GM12878 (cell line): Measurements from ENCODE around the gene KRTAP10-10. TPM values are rescaled to one million over a fixed set of nuclear protein-coding genes. Genes with fewer than 3 reads are reported as not detected.

Experiments used
- ATAC-seq: fragments of 200-7000 bp; cut with Tn5 transposase; 3 replicates; pipeline ENCODE4 v1.9.1; 2020; ENCODE audit warnings: mild to moderate bottlenecking, moderate library complexity
- BruUV-seq: library from RNA; stranded (reverse); fragments of 400-500 nt; replicated peaks from 2 replicates; lab custom pipeline; 2021; lab: Mats Ljungman, UMichigan
- CTCF ChIA-PET: fragments of 300-600 bp; sonication (Branson Sonifier 250); formaldehyde crosslinking; extraction: SDS; loops from one replicate; lab custom pipeline; 2021; ENCODE audit warnings: inconsistent platforms; lab: Yijun Ruan, JAX
- POLR2A ChIA-PET: fragments of 350-600 bp; formaldehyde crosslinking; extraction: SDS; loops from one replicate; lab custom pipeline; 2021; ENCODE audit warnings: inconsistent platforms; lab: Charles Lee
- RAD21 ChIA-PET: fragments of 300-600 bp; sonication (Branson Sonifier 250); formaldehyde crosslinking; loops from one replicate; lab custom pipeline; 2023; ENCODE audit warnings: antibody characterized with exemption; ENCODE audit not compliant: unreplicated experiment; lab: Charles Lee
- SMC1A ChIA-PET: fragments of 300-600 bp; sonication (Branson Sonifier 250); formaldehyde crosslinking; loops from one replicate; lab custom pipeline; 2023; ENCODE audit not compliant: unreplicated experiment, uncharacterized antibody; lab: Charles Lee
- DNase-seq: peaks from one replicate; pipeline ENCODE4 v3.0.0-alpha.2; 2011; ENCODE audit warnings: low read depth, low spot score
- FAIRE-seq: peaks from 3 replicates; lab custom pipeline; 2011; peaks lifted over from hg19 to GRCh38; lab: Jason Lieb, UNC
- H2AFZ ChIP-seq: 2 replicates; pipeline ENCODE4 v1.6.0; 2011; ENCODE audit warnings: low read depth, low read length, control low read depth; ENCODE audit not compliant: control insufficient read depth
- H3K27ac ChIP-seq: 2 replicates; pipeline ENCODE4 v1.5.1; 2011; ENCODE audit warnings: control low read depth; ENCODE audit not compliant: control insufficient read depth, insufficient read depth
- H3K27me3 ChIP-seq, 2 experiments: replicated peaks in 1 of 2; 2 replicates each; pipeline versions ENCODE4 v1.6.0 to v1.6.1; 2011; ENCODE audit warnings: low read length in 1 of 2; ENCODE audit not compliant: control insufficient read depth in 2 of 2, insufficient read depth in 2 of 2
- H3K36me3 ChIP-seq, 2 experiments: 2 replicates each; pipeline ENCODE4 v1.5.1; 2011; ENCODE audit warnings: low read length in 1 of 2; ENCODE audit not compliant: control insufficient read depth in 2 of 2, insufficient read depth in 2 of 2
- H3K4me1 ChIP-seq: 2 replicates; pipeline ENCODE4 v1.6.1; 2011; ENCODE audit warnings: mild to moderate bottlenecking, low read length, moderate library complexity, mixed read lengths; ENCODE audit not compliant: control insufficient read depth, insufficient read depth
- H3K4me2 ChIP-seq: 2 replicates; pipeline ENCODE4 v1.6.0; 2011; ENCODE audit warnings: control low read depth; ENCODE audit not compliant: control insufficient read depth, insufficient read depth
- H3K4me3 ChIP-seq: fragments of 200-600 bp; sonication (generic); 2 replicates; pipeline ENCODE4 v1.5.1; 2016
- H3K79me2 ChIP-seq: 2 replicates; pipeline ENCODE4 v1.6.0; 2011; ENCODE audit warnings: low read length; ENCODE audit not compliant: control insufficient read depth, insufficient read depth
- H3K9ac ChIP-seq: 2 replicates; pipeline ENCODE4 v1.8.0; 2011; ENCODE audit warnings: low read length, control low read depth, mixed read lengths; ENCODE audit not compliant: control insufficient read depth, insufficient read depth
- H3K9me3 ChIP-seq: replicated peaks from 3 replicates; pipeline ENCODE4 v1.5.1; 2011; ENCODE audit warnings: mild to moderate bottlenecking, low read length; ENCODE audit not compliant: control insufficient read depth, insufficient read depth
- H4K20me1 ChIP-seq: 2 replicates; pipeline ENCODE4 v1.6.0; 2011; ENCODE audit not compliant: control insufficient read depth, insufficient read depth
- ATF2 ChIP-seq: IDR thresholded peaks from 2 replicates; pipeline ENCODE4 v1.6.1; 2012; ENCODE audit warnings: low read length, inconsistent platforms
- FOXM1 ChIP-seq: IDR thresholded peaks from 2 replicates; pipeline ENCODE4 v1.6.1; 2012; ENCODE audit warnings: low read depth, mild to moderate bottlenecking, inconsistent platforms, low read length, moderate library complexity
- KDM1A ChIP-seq: fragments of 200-600 bp; sonication (generic); IDR thresholded peaks from 2 replicates; pipeline ENCODE4 v1.6.1; 2016; ENCODE audit warnings: borderline replicate concordance
- NBN ChIP-seq: fragments of 450-650 bp; IDR thresholded peaks from 2 replicates; pipeline ENCODE4 v1.6.1; 2016
- NFYA ChIP-seq: IDR thresholded peaks from 2 replicates; pipeline ENCODE4 v1.6.1; 2011; ENCODE audit warnings: low read depth, mild to moderate bottlenecking, low read length, improper control_type of control experiment, borderline replicate concordance
- NKRF ChIP-seq: fragments of 450-650 bp; conservative IDR thresholded peaks from 2 replicates; pipeline ENCODE4 v1.6.1; 2017; ENCODE audit warnings: mild to moderate bottlenecking, moderate library complexity
- RELA ChIP-seq: fragments of 450-650 bp; IDR thresholded peaks from 2 replicates; pipeline ENCODE4 v1.8.0; 2014; ENCODE audit warnings: borderline replicate concordance; ENCODE audit not compliant: partially characterized antibody
- TCF3 ChIP-seq: IDR thresholded peaks from 2 replicates; pipeline ENCODE4 v1.6.1; 2012; ENCODE audit warnings: low read depth, mild to moderate bottlenecking, low read length, borderline replicate concordance; ENCODE audit not compliant: insufficient read depth
- WGBS: methylation state at CpG from one replicate; pipeline ENCODE4 v1.1.6; 2016; ENCODE audit warnings: low lambda C conversion rate; ENCODE audit not compliant: insufficient replicate concordance, insufficient coverage; ENCODE audit errors: missing lambda C conversion rate; 5-methylcytosine and 5-hydroxymethylcytosine counted together
- in situ Hi-C: fragments of 300-500 bp; cut with MboI; formaldehyde crosslinking; loops from 9 replicates; pipeline ENCODE4 v1.14.3; 2018; ENCODE audit warnings: mixed read lengths
- intact Hi-C: fragments of 100-400 bp; cut with micrococcal nuclease; formaldehyde crosslinking; loops from one replicate; pipeline ENCODE4 v1.14.2; 2022; ENCODE audit not compliant: unreplicated experiment
- polyA plus RNA-seq, 11 experiments: library from polyadenylated mRNA; depleted of rRNA in 4 of 11; unstranded in 6 of 11; stranded (reverse) in 5 of 11; fragments of >200 nt; fragmentation: Nextera tagmentation in 4 of 11; fragmentation: Illumina TruSeq in 1 of 11; extraction: Ambion mirVana in 4 of 11; extraction: Trizol in 1 of 11; gene quantifications; 1 replicate in 1 of 11; 2 replicates in 10 of 11; pipeline versions ENCODE4 v1.2.1 to v1.2.3, GENCODE V29; 2011 to 2016; ENCODE audit warnings: inconsistent platforms in 2 of 11, missing spikeins in 2 of 11, low read depth in 1 of 11
- total RNA-seq, 4 experiments: library from RNA; depleted of rRNA in 3 of 4; stranded (reverse); fragments of >200 nt in 3 of 4; fragmentation: Illumina TruSeq in 1 of 4; extraction: Trizol in 1 of 4; gene quantifications; 2 replicates each; pipeline versions ENCODE4 v1.2.1 to v1.2.3, GENCODE V29; 2013 to 2021

The KRTAP10-10 gene
- total and polyA plus RNA-seq, 10 of the 15 experiments (the other 5 are each of a cell fraction or from before 2014, with no cell fraction given) = not detected

DNA sequence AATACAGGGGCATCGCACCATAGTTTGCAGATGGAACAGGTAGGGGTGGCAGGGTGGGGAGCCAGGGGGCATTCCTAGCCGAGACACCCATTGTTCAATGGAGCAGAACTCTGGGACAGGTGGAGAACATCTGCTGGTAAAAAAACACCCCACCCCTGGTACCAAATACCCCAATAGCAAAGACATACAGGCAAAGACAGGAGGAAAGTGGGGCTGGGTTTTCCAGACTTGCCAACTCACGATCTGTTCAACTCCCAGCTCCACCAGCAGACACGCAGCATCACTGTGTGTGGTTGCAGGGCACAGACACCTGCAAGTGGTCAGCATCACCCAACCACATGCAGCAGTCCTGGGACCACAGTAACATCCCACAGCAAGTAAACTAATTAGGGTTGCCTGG is 25.6 kb upstream of the KRTAP10-10 start:
- no peaks in the 10 kb centered on the region for H3K4me1 ChIP-seq
- no peak overlapping the region for H2AFZ ChIP-seq
- no peak for FAIRE-seq
- intact Hi-C loops = no loop called here
- no peak overlapping the region for H3K4me3 ChIP-seq
- H3K27ac ChIP-seq = no peak overlapping the region
- no peak for DNase-seq
- no peaks in the 10 kb centered on the region for H4K20me1 ChIP-seq
- no peak overlapping the region for H3K9ac ChIP-seq
- no peak for TF ChIP-seq ATF2
- no peak for TF ChIP-seq NKRF
- no peak for TF ChIP-seq NFYA
- ChIA-PET CTCF (no interaction called here), SMC1A (no interaction called here), POLR2A (no interaction called here), RAD21 (no interaction called here)
- 3% methylated on average over 4 of the region's 4 CpGs for WGBS
- no peaks in the 10 kb centered on the region for H3K79me2 ChIP-seq
- in situ Hi-C loops = no loop called here
- H3K36me3 ChIP-seq = no peaks in the 10 kb centered on the region
- H3K4me2 ChIP-seq = no peak overlapping the region
- no peaks in the 10 kb centered on the region for H3K27me3 ChIP-seq
- peaks cover 2% of the 10 kb centered on the region; the same call in 1 of the 3 replicates for H3K9me3 ChIP-seq
- no peak for ATAC-seq
- BruUV-seq = no TSS peak

DNA sequence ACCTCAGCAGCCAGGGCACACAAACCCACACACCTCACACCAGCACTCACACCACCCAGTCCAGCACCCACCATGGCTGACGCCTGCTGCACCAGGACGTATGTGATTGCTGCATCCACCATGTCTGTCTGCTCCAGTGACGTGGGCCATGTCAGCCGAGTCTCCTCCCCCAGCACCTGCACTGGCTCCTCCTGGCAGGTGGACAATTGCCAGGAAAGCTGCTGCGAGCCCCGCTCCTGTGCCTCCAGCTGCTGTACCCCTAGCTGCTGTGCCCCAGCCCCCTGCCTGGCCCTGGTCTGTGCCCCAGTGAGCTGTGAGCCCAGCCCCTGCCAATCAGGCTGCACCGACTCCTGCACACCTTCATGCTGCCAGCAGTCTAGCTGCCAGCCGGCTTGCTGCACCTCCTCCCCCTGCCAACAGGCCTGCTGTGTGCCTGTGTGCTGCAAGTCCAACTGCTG is 25.1 kb upstream of the KRTAP10-10 start, which contains the start of gene KRTAP10-8:
KRTAP10-8 (plus strand) TSS at position 51 of the 458 bp plus-strand sequence; CDS start at position 73, 22 bp downstream.
- POLR2A ChIA-PET = no interaction called here
- Histone ChIP-seq H3K36me3 (no peaks in the 10 kb centered on the region), H4K20me1 (no peaks in the 10 kb centered on the region), H3K27me3 (no peaks in the 10 kb centered on the region), H3K4me2 (no peak within 1 kb of the TSS), H2AFZ (no peak within 1 kb of the TSS), H3K9me3 (peaks cover 2% of the 10 kb centered on the region; the same call in 1 of the 3 replicates), H3K9ac (no peak within 1 kb of the TSS), H3K4me3 (no peak within 1 kb of the TSS)
- in situ Hi-C loops = no loop called here
- WGBS = 45% methylated on average over 8 of the region's 8 CpGs
- RAD21 ChIA-PET = no interaction called here
- BruUV-seq = no TSS peak
- no peak for ATAC-seq
- DNase-seq = no peak
- CTCF ChIA-PET = no interaction called here
- no peak for TF ChIP-seq KDM1A
- TF ChIP-seq RELA = no peak
- TF ChIP-seq FOXM1 = no peak
- TF ChIP-seq NBN = no peak
- no peak for TF ChIP-seq TCF3
- TF ChIP-seq, all 136 proteins: peak for 0
- FAIRE-seq = no peak
- H3K79me2 ChIP-seq = no peaks in the 10 kb centered on the region
- intact Hi-C loops = no loop called here
- H3K27ac ChIP-seq = no peak within 1 kb of the TSS
- H3K4me1 ChIP-seq = no peaks in the 10 kb centered on the region
- SMC1A ChIA-PET = no interaction called here
